Subcutaneous abdominal adipose tissue (tissue), 5 donors: ENCODE results near the gene LRFN5.
"Not testable (repeated sequence)": the region's sequence is repeated elsewhere in the genome, so short reads cannot be mapped to it uniquely, and the experiment has no call there.

Experiments used
- H3K27ac ChIP-seq: one replicate; pipeline ENCODE4 v1.7.0; 2013; ENCODE audit warnings: low read depth, mild to moderate bottlenecking, inconsistent platforms, low read length, moderate library complexity
- H3K27me3 ChIP-seq, 5 donors: one replicate each; pipeline ENCODE4 v1.7.0; 2013; ENCODE audit warnings: low read length in 5 of 5, inconsistent platforms in 1 of 5; ENCODE audit not compliant: control insufficient read depth in 5 of 5, insufficient read depth in 4 of 5
- H3K36me3 ChIP-seq, 5 donors: one replicate each; pipeline ENCODE4 v1.7.0; 2013; ENCODE audit warnings: low read length in 5 of 5; ENCODE audit not compliant: control insufficient read depth in 5 of 5, insufficient read depth in 5 of 5
- H3K4me1 ChIP-seq, 5 donors: one replicate each; pipeline ENCODE4 v1.7.0; 2013; ENCODE audit warnings: low read length in 5 of 5, mild to moderate bottlenecking in 3 of 5, moderate library complexity in 1 of 5; ENCODE audit not compliant: control insufficient read depth in 5 of 5, insufficient read depth in 5 of 5
- H3K4me3 ChIP-seq, 5 donors: one replicate each; pipeline ENCODE4 v1.7.0; 2013; ENCODE audit warnings: low read length in 5 of 5, low read depth in 1 of 5
- H3K9ac ChIP-seq, 5 donors: one replicate each; pipeline ENCODE4 v1.7.0; 2013; ENCODE audit warnings: low read length in 5 of 5, mild to moderate bottlenecking in 4 of 5, moderate library complexity in 3 of 5
- H3K9me3 ChIP-seq, 5 donors: one replicate each; pipeline ENCODE4 v1.7.0; 2013; ENCODE audit warnings: low read length in 5 of 5; ENCODE audit not compliant: control insufficient read depth in 5 of 5
- donor health status: healthy.
- donor health status: healthy.
- donor health status: healthy.
- donor health status: healthy.
- donor health status: healthy.

Gene LRFN5

GRCh38 chr14:41872931-41873685, 266.4 kb downstream of the LRFN5 start:
- no peaks in the 10 kb centered on the region for H3K36me3 ChIP-seq
- H3K27me3 ChIP-seq = no peaks in the 10 kb centered on the region
- no peak overlapping the region for H3K4me3 ChIP-seq
- no peaks in the 10 kb centered on the region for H3K4me1 ChIP-seq
- H3K27ac ChIP-seq = no peak overlapping the region
- no peak overlapping the region for H3K9ac ChIP-seq
- H3K9me3 ChIP-seq = no peaks in the 10 kb centered on the region

DNA sequence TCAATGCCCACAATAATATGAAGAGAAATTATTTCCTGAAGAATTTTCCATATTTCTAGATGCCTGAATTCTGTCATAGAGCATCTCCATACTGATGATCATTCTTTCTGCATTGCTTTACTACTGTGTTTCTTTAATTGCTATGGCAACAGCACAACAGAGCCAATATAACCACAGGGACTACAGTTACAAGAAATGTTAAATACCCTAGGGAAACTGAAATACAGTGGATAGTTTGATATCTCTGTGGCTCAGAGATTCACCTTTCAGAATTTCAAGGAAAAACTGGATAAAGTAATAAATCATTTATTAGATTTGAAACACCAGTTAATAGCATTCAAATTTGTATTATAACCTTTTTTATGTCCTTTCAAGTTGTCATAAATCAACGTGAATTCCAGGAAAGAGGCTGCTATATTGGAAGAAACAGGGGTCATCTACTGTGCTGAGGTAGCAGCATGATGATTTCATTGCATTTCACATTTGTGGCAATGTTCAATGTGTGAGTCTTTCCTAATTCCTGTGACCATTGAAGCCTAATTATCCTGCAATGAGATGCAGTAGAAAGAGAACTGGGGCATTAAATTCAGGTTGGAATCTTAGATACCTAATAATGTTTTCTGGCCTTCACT, 267.1 kb downstream of the LRFN5 start:
- no peak overlapping the region for H3K27ac ChIP-seq

GRCh38 chr14:41875116-41875515, 268.4 kb downstream of the LRFN5 start:
- Histone ChIP-seq H3K9me3 (no peaks in the 10 kb centered on the region), H3K27ac (no peak overlapping the region), H3K4me1 (no peaks in the 10 kb centered on the region), H3K4me3 (no peak overlapping the region), H3K36me3 (no peaks in the 10 kb centered on the region), H3K9ac (no peak overlapping the region), H3K27me3 (no peaks in the 10 kb centered on the region)

More for the DNA sequence above, 267.1 kb downstream of the LRFN5 start:
- H3K36me3 ChIP-seq = no peaks in the 10 kb centered on the region
- H3K4me1 ChIP-seq = no peaks in the 10 kb centered on the region
- H3K9me3 ChIP-seq = no peaks in the 10 kb centered on the region
- no peaks in the 10 kb centered on the region for H3K27me3 ChIP-seq
- no peak overlapping the region for H3K9ac ChIP-seq
- no peak overlapping the region for H3K4me3 ChIP-seq

- Histone ChIP-seq H3K9ac (no peak overlapping the region), H3K27me3 (no peaks in the 10 kb centered on the region), H3K9me3 (no peaks in the 10 kb centered on the region), H3K4me3 (no peak overlapping the region), H3K36me3 (no peaks in the 10 kb centered on the region), H3K27ac (no peak overlapping the region), H3K4me1 (no peaks in the 10 kb centered on the region)
These were observed 271.6 kb downstream of the LRFN5 start for GRCh38 chr14:41878321-41878720.

DNA sequence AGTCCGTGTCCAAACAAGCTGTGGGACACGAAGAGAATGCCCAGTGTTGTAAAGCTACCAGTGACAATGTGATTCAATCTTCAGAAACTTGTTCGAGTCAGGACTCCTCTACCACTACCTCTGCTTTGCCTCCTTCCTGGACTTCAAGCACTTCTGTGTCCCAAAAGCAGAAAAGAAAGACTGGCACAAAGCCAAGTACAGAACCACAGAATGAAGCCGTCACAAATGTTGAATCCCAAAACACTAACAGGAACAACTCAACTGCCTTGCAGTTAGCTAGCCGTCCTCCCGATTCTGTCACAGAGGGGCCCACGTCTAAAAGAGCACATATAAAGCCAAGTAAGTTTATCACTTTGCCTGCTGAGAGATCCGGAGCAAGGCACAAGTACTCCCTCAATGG, 284.9 kb downstream of the LRFN5 start:
- Histone ChIP-seq H3K9me3 (no peaks in the 10 kb centered on the region), H3K9ac (no peak overlapping the region), H3K4me1 (no peaks in the 10 kb centered on the region), H3K4me3 (no peak overlapping the region), H3K27me3 (no peaks in the 10 kb centered on the region), H3K36me3 (no peaks in the 10 kb centered on the region), H3K27ac (no peak overlapping the region)

GRCh38 chr14:41899416-41899815, 292.7 kb downstream of the LRFN5 start:
- Histone ChIP-seq H3K9me3 (no peaks in the 10 kb centered on the region), H3K36me3 (no peaks in the 10 kb centered on the region), H3K9ac (no peak overlapping the region), H3K4me3 (no peak overlapping the region), H3K27ac (no peak overlapping the region), H3K27me3 (no peaks in the 10 kb centered on the region), H3K4me1 (no peaks in the 10 kb centered on the region)

DNA sequence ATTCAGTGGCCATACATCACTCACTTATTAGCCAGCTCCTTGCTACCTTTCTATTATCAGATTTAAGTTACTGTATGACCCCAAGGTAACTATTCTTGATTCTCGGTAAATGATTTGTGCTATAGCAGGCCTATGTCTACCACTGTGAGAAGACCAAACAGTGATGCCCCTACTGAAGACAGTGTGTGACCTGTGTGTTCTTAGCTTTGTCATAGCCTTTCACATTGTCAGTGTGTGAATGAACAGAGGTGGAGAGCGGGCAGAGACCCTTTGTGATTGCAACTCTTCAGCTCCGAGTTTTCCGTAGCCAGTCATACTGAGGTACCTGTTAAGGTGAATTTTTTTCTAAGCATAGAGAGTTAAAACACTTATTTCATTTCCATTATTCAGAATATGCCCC, 294.0 kb downstream of the LRFN5 start:
- no peaks in the 10 kb centered on the region for H3K27me3 ChIP-seq
- no peaks in the 10 kb centered on the region for H3K9me3 ChIP-seq
- H3K4me3 ChIP-seq = no peak overlapping the region
- no peak overlapping the region for H3K9ac ChIP-seq
- no peaks in the 10 kb centered on the region for H3K4me1 ChIP-seq
- H3K27ac ChIP-seq = no peak overlapping the region
- H3K36me3 ChIP-seq = no peaks in the 10 kb centered on the region

DNA sequence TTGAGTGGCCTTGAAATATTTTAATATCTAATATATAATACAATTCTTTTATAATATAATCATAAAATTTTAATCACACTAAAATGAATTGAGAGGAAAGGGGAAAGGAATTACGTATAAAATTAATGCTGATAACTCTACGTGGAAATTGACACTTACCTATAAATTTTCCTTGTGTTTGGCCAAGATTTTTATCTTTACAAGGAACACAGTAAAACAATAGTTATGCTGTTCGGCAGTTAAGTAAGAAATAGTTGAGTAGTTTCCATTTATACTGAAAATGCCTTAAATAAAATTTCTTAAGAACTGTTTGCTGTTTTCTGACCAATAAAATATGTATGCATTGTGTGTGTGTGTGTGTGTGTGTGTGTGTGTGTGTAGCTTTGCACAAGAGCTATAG, 294.4 kb downstream of the LRFN5 start:
- Histone ChIP-seq H3K27me3 (no peaks in the 10 kb centered on the region), H3K27ac (no peak overlapping the region), H3K9ac (no peak overlapping the region), H3K36me3 (no peaks in the 10 kb centered on the region), H3K4me1 (no peaks in the 10 kb centered on the region), H3K4me3 (no peak overlapping the region), H3K9me3 (no peaks in the 10 kb centered on the region)

DNA sequence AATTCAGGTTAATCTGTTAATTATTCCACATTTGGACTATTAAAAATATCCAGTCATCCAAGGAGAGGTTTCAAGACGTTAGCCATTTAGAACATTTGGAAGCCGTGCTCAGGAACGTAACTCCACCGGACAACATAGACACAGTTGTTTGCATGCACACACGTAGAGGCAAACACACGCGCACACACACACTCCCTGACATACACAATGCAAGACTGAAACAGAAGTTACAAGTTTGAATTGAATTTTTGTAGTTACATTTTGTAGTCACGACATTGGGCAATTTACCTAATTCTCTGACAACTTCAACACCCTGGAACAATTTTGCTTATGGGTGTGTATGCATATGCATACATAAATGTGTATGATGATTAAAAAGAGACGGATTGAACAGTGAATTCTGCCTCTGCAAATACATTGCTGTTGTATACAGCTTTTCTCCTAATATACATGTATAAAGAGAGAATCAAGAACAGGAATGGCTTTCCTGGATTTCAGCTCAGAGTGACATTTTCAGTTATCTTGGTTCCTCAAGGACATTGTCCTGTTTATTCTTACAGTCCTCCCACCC, 298.8 kb downstream of the LRFN5 start:
- H3K9me3 ChIP-seq = no peaks in the 10 kb centered on the region
- no peak overlapping the region for H3K4me3 ChIP-seq
- no peaks in the 10 kb centered on the region for H3K27me3 ChIP-seq
- H3K4me1 ChIP-seq = no peaks in the 10 kb centered on the region
- no peak overlapping the region for H3K9ac ChIP-seq
- no peaks in the 10 kb centered on the region for H3K36me3 ChIP-seq
- H3K27ac ChIP-seq = no peak overlapping the region

GRCh38 chr14:41911155-41911554, 304.5 kb downstream of the LRFN5 start:
- H3K4me1 ChIP-seq, H3K4me3 ChIP-seq, H3K27me3 ChIP-seq, H3K9me3 ChIP-seq, H3K27ac ChIP-seq, H3K36me3 ChIP-seq, H3K9ac ChIP-seq: not testable (repeated sequence)
